HepG2 (cell line): ENCODE data around the gene GRM5.

Experiments used
- CAMTA2 ChIP-seq: sonication (generic); formaldehyde crosslinking; IDR thresholded peaks from 2 replicates; pipeline ENCODE4 v1.4.0; 2020; ENCODE audit warnings: mild to moderate bottlenecking, missing genetic modification reagents, borderline replicate concordance
- HNF4G ChIP-seq, 2 experiments: sonication (generic) in 1 of 2; formaldehyde crosslinking in 1 of 2; IDR thresholded peaks; 2 replicates each; pipeline versions ENCODE4 v1.4.0 to v1.6.1; 2011 to 2020; ENCODE audit warnings: borderline replicate concordance in 2 of 2, low read depth in 2 of 2, mild to moderate bottlenecking in 2 of 2, low read length in 1 of 2, missing genetic modification reagents in 1 of 2, moderate library complexity in 1 of 2
- JUN ChIP-seq: sonication (generic); formaldehyde crosslinking; IDR thresholded peaks from 2 replicates; pipeline ENCODE4 v1.4.0; 2020; ENCODE audit warnings: mild to moderate bottlenecking, missing genetic modification reagents
- PRDM10 ChIP-seq: sonication (generic); formaldehyde crosslinking; IDR thresholded peaks from 2 replicates; pipeline ENCODE4 v1.4.0; 2020; ENCODE audit warnings: low read depth, missing genetic modification reagents
- ZFP1 ChIP-seq: IDR thresholded peaks from 2 replicates; pipeline ENCODE4 v1.6.1; 2016

GRCh38 chr11:88583251-88583650, 482.5 kb downstream of the GRM5 start:
- TF ChIP-seq PRDM10 (CRISPR knock-in tag) = no peak
- no peak for TF ChIP-seq HNF4G (IDR thresholded peaks at IDR 0.05; ENCODE audit: borderline replicate concordance, low read depth, low read length)
- no peak for TF ChIP-seq HNF4G (CRISPR knock-in tag; IDR thresholded peaks at IDR 0.05; ENCODE audit: borderline replicate concordance, low read depth)
- TF ChIP-seq CAMTA2 (CRISPR knock-in tag) = no peak
- no peak for TF ChIP-seq JUN (CRISPR knock-in tag)
- no peak for TF ChIP-seq ZFP1 (CRISPR knock-in tag)
